ENCODE results near the gene B3GAT2.

GRCh38 chr6:70813885-70814284, 143.0 kb downstream of the B3GAT2 start:
- no peak for TF ChIP-seq CTCF (IDR thresholded peaks at IDR 0.05; ENCODE audit: low read depth, low read length)
- no peak for TF ChIP-seq POLR2A (IDR thresholded peaks at IDR 0.05; ENCODE audit: extremely low read depth, insufficient read length)
- TF ChIP-seq MYC (IDR thresholded peaks at IDR 0.05; ENCODE audit: low read depth, low read length) = no peak
- TF ChIP-seq MAX (IDR thresholded peaks at IDR 0.05; ENCODE audit: low read depth, low read length) = no peak
